MCF 10A (cell line): ENCODE measurements around the gene SLC25A10. TPM values are rescaled to one million over a fixed set of nuclear protein-coding genes. Genes with fewer than 3 reads are reported as not detected.
"Not testable (repeated sequence)": the region's sequence is repeated elsewhere in the genome, so short reads cannot be mapped to it uniquely, and the experiment has no call there.

Source experiments
- BruUV-seq: library from RNA; stranded (reverse); fragments of 400-500 nt; replicated peaks from 2 replicates; lab custom pipeline; 2021; lab: Mats Ljungman, UMichigan
- CTCF ChIA-PET: fragments of 300-600 bp; sonication (Branson Sonifier 250); formaldehyde crosslinking; extraction: SDS; loops from one replicate; lab custom pipeline; 2021; ENCODE audit warnings: antibody characterized with exemption, inconsistent platforms; lab: Yijun Ruan, JAX
- POLR2A ChIA-PET: fragments of 300-600, 350-650 bp; sonication (Branson Sonifier 250); formaldehyde crosslinking; extraction: SDS; loops from one replicate; lab custom pipeline; 2020; ENCODE audit warnings: antibody characterized with exemption, inconsistent platforms; lab: Yijun Ruan, JAX
- DNase-seq: peaks from one replicate; pipeline ENCODE4 v3.0.0-alpha.2; 2018; ENCODE audit not compliant: unreplicated experiment
- H3K27ac Mint-ChIP-seq: one replicate; pipeline ENCODE4 v1.8.0; 2022; ENCODE audit warnings: mild to moderate bottlenecking, low read depth, mixed read lengths; ENCODE audit not compliant: unreplicated experiment
- H3K27me3 Mint-ChIP-seq: one replicate; pipeline ENCODE4 v1.8.0; 2022; ENCODE audit warnings: mixed read lengths; ENCODE audit not compliant: insufficient read depth, unreplicated experiment
- H3K36me3 Mint-ChIP-seq: one replicate; pipeline ENCODE4 v1.8.0; 2022; ENCODE audit warnings: mild to moderate bottlenecking, moderate library complexity, mixed read lengths; ENCODE audit not compliant: insufficient read depth, unreplicated experiment
- H3K4me1 Mint-ChIP-seq: one replicate; pipeline ENCODE4 v1.8.0; 2022; ENCODE audit warnings: mixed read lengths; ENCODE audit not compliant: insufficient read depth, unreplicated experiment
- H3K4me3 Mint-ChIP-seq: one replicate; pipeline ENCODE4 v1.8.0; 2022; ENCODE audit warnings: mild to moderate bottlenecking, moderate library complexity, mixed read lengths; ENCODE audit not compliant: unreplicated experiment
- H3K9me3 Mint-ChIP-seq: one replicate; pipeline ENCODE4 v1.8.0; 2022; ENCODE audit warnings: mixed read lengths; ENCODE audit not compliant: unreplicated experiment
- CTCF ChIP-seq: fragments of 200-600 bp; IDR thresholded peaks from one replicate; pipeline ENCODE4 v1.8.0; 2022; ENCODE audit warnings: antibody characterized with exemption, mild to moderate bottlenecking; ENCODE audit not compliant: unreplicated experiment
- intact Hi-C: fragments of 100-400 bp; cut with micrococcal nuclease; formaldehyde crosslinking; loops from 2 replicates; pipeline ENCODE4 v1.14.1; 2022
- total RNA-seq: library from RNA; stranded (reverse); gene quantifications from 2 replicates; pipeline ENCODE4 v1.2.3, GENCODE V29; 2022

SLC25A10 gene
- total RNA-seq, 1 experiment from 2014 or later, result 9.5 TPM

- CTCF ChIA-PET, result interaction anchor here (0.6 to 0.9 kb wide), 2 partner anchors 9 to 441 kb away, joined by 3 to 5 read pairs; no protein-coding TSS in a partner anchor
- no TSS peak for BruUV-seq
- POLR2A ChIA-PET, result no interaction called here
These were observed 39.1 kb upstream of the SLC25A10 start for GRCh38 chr17:81672954-81673353.

GRCh38 chr17:81673561-81674258, 38.4 kb upstream of the SLC25A10 start:
- Mint-ChIP-seq H3K4me1 (peaks cover 5% of the 10 kb centered on the region), H3K9me3 (no peaks in the 10 kb centered on the region), H3K27ac (no peak overlapping the region), H3K4me3 (no peak overlapping the region), H3K27me3 (no peaks in the 10 kb centered on the region), H3K36me3 (peaks cover 51% of the 10 kb centered on the region)
- ChIA-PET POLR2A (no interaction called here), CTCF (no interaction called here)
- DNase-seq, result no peak
- BruUV-seq, result TSS peak; percentile 51
- intact Hi-C loops, result no loop called here
- no peak for TF ChIP-seq CTCF

More at GRCh38 chr17:81672954-81673353, 39.1 kb upstream of the SLC25A10 start:
- DNase-seq, result no peak
- H3K27ac Mint-ChIP-seq, result no peak overlapping the region
- no peaks in the 10 kb centered on the region for H3K27me3 Mint-ChIP-seq
- H3K36me3 Mint-ChIP-seq, result peaks cover 57% of the 10 kb centered on the region
- H3K4me1 Mint-ChIP-seq, result peaks cover 10% of the 10 kb centered on the region
- no peak for TF ChIP-seq CTCF
- intact Hi-C loops, result no loop called here
- no peaks in the 10 kb centered on the region for H3K9me3 Mint-ChIP-seq
- no peak overlapping the region for H3K4me3 Mint-ChIP-seq

- H3K27ac Mint-ChIP-seq, H3K27me3 Mint-ChIP-seq, intact Hi-C loops, H3K4me3 Mint-ChIP-seq, H3K4me1 Mint-ChIP-seq, BruUV-seq, H3K9me3 Mint-ChIP-seq: not testable (repeated sequence)
- ChIA-PET POLR2A (interaction anchor here (0.8 to 2.8 kb wide), 4 partner anchors 9 to 187 kb away, joined by 3 to 10 read pairs (median 6); partner anchors contain the start of genes CCDC137, MRPL12, NPLOC4 and OXLD1), CTCF (interaction anchor here (1.0 to 1.6 kb wide), 3 partner anchors 10 to 31 kb away, joined by 4 to 8 read pairs (median 5); no protein-coding TSS in a partner anchor)
- TF ChIP-seq CTCF, result peak; percentile 66
- H3K36me3 Mint-ChIP-seq, result peaks cover 45% of the 10 kb centered on the region
- peak; percentile 30 for DNase-seq
These were observed 36.4 kb upstream of the SLC25A10 start for GRCh38 chr17:81675515-81676221.

GRCh38 chr17:81676906-81677305, 35.2 kb upstream of the SLC25A10 start:
- ChIA-PET POLR2A (interaction anchor here (0.5 to 2.8 kb wide), 2 partner anchors 11 to 155 kb away, joined by 7 to 10 read pairs; partner anchors contain the start of genes CCDC137 and OXLD1), CTCF (interaction anchor here (0.6 to 1.0 kb wide), 3 partner anchors 28 to 154 kb away, joined by 3 to 5 read pairs (median 3); no protein-coding TSS in a partner anchor)
- no peak for DNase-seq
- intact Hi-C loops, result no loop called here
- H3K4me1 Mint-ChIP-seq, result peaks cover 5% of the 10 kb centered on the region
- no peak overlapping the region for H3K4me3 Mint-ChIP-seq
- BruUV-seq, result no TSS peak
- no peak overlapping the region for H3K27ac Mint-ChIP-seq
- no peaks in the 10 kb centered on the region for H3K27me3 Mint-ChIP-seq
- H3K9me3 Mint-ChIP-seq, result no peaks in the 10 kb centered on the region
- no peak for TF ChIP-seq CTCF
- H3K36me3 Mint-ChIP-seq, result peaks cover 36% of the 10 kb centered on the region
